ENCODE results near the gene GRM5.

- TF ChIP-seq CTCF (IDR thresholded peaks at IDR 0.05), result no peak
- TF ChIP-seq POLR2A (IDR thresholded peaks at IDR 0.05), result no peak
Observed at GRCh38 chr11:88692306-88693086, 373.3 kb downstream of the GRM5 start.

All from esophagus squamous epithelium (tissue), 4 donors.